ENCODE data around the gene SCEL.

DNA sequence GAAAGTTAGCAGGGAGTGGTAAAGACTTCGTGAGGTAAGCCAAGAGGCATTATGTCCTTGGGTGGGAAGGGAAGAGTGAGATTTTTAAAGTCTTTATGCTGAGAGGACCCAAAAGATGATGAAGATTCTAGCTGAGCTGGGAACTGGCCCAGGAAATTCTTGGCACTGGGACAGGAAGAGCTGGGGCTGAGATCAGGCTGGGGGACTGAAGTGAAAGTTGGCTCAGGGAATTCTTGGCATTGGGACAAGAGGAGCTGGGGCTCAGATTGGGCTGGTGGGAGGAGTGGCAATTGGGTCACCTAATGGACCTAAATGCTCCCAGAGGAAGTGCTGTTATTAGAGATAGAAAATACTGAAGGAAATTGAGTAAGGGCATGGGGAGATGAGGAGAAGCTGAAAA is 8.8 kb downstream of the SCEL start:
- no peak for TF ChIP-seq NFE2L2 (conservative IDR thresholded peaks at IDR 0.05; ENCODE audit: low read length)
- TF ChIP-seq BCL3 (IDR thresholded peaks at IDR 0.05), result no peak
- no peak for TF ChIP-seq RAD21 (conservative IDR thresholded peaks at IDR 0.05 in 1 of 2, IDR thresholded peaks at IDR 0.05 in 1 of 2)
- TF ChIP-seq, protein P1, sequence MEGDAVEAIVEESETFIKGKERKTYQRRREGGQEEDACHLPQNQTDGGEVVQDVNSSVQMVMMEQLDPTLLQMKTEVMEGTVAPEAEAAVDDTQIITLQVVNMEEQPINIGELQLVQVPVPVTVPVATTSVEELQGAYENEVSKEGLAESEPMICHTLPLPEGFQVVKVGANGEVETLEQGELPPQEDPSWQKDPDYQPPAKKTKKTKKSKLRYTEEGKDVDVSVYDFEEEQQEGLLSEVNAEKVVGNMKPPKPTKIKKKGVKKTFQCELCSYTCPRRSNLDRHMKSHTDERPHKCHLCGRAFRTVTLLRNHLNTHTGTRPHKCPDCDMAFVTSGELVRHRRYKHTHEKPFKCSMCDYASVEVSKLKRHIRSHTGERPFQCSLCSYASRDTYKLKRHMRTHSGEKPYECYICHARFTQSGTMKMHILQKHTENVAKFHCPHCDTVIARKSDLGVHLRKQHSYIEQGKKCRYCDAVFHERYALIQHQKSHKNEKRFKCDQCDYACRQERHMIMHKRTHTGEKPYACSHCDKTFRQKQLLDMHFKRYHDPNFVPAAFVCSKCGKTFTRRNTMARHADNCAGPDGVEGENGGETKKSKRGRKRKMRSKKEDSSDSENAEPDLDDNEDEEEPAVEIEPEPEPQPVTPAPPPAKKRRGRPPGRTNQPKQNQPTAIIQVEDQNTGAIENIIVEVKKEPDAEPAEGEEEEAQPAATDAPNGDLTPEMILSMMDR (IDR thresholded peaks at IDR 0.05), result no peak
- no peak for TF ChIP-seq JUN (IDR thresholded peaks at IDR 0.05)
- TF ChIP-seq CEBPB (IDR thresholded peaks at IDR 0.05), result no peak
- no peak for TF ChIP-seq TP53 (CRISPR knock-in tag; IDR thresholded peaks at IDR 0.05)
- no peak for TF ChIP-seq MYC (IDR thresholded peaks at IDR 0.05; ENCODE audit: borderline replicate concordance, low read length)
- TF ChIP-seq ZFP36 (IDR thresholded peaks at IDR 0.05; ENCODE audit: borderline replicate concordance, partially characterized antibody), result no peak
- TF ChIP-seq EP300 (IDR thresholded peaks at IDR 0.05), result no peak
